Stimulated activated CD8-positive, alpha-beta memory T cell treated with anti-CD3 and anti-CD28 coated beads, Interleukin-7, amount 100 ng/mL, for 4 hours (primary cell): ENCODE data around the gene AFAP1.
A peak's percentile ranks its signal among the peaks of the same experiment; 100 is the strongest.

Experiments
- DNase-seq, 2 donors: peaks; one replicate each; pipeline ENCODE4 v3.0.0-alpha.2; 2020; ENCODE audit warnings: low read depth in 2 of 2

AFAP1 gene

DNA sequence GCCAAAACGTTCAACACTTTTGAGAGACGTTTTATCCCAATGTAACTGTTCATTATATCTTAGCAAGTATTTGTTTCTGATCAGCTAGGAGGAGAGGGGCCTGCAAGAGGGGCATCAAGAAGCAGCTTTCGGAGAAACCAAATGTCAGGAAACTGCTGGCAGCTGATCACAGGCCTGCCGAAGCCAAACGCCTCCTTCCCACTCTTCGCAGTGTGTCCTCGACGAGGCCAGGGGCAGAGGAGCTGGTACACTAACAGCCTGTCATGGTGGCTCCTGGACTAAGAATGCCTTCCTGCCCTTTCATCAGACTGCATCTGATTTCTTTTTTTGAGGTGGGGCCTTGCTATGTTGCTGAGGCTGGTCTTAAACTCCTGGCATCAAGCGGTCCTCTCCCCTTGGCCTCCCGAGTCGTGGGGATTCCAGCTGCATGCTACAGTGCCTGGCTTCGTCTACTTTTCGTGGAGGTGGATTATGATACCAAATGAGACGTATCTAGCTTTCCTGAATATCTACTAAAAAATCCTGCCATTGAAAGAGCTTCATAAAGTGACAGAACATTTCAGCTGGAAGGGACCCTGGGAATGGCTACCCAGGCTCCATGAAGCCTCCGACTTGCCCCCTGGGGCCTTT lies 134.8 kb downstream of the AFAP1 start:
- no peak for DNase-seq

DNA sequence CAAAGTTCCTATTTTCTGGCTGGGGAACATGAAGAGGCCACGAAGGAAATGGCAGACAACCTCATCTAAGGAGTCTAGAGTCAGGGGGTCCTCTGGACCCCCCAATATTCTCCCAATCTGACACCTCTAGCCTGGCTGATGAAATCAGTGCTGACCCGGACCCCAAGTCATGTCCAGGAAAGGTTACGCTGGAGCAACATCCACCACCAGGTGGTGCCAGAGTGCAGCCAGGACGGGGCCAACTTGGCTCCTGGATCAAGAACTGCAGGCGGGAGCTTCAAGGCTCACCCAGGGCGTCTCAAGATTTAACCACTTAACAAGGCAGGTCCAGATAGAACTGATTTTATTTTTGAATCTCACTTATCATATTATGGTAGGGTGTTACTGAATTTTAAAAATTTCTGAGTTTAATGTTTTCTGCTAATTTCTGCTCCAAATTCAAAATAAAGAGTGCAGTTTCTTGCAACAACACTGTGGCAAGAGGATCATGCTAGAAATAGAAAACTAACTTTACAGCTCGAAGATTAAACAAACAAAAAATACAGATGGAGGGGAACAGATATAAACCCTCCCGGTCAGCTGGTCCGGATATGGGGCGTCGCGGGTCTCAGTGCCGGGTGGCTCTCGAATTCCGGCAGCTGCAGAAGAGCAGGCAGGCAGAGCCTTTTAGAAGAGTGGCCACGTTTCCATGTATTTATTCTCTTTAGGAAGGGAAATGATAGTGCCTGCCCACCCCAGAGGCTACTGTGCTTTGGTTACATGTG lies 135.5 kb downstream of the AFAP1 start:
- peak; percentile 58 to 67 for DNase-seq

DNA sequence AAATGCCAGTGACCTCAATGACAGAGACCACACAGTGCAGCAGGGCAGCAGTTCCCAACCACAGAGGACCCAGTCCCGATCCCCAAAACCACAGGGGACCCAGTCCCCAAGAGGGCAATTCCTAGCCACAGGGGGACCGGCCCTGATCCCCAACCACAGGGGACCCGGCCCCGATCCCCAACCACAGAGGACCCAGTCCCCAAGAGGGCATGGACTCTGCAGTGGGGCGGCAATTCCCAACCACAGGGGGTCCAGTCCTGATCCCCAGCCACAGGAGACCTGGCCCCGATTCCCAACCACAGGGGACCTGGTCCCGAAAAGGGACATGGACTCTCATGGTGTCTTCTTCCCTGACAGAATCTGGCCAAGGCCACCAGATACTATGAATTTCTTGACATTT lies 136.3 kb downstream of the AFAP1 start:
- DNase-seq: no peak

DNA sequence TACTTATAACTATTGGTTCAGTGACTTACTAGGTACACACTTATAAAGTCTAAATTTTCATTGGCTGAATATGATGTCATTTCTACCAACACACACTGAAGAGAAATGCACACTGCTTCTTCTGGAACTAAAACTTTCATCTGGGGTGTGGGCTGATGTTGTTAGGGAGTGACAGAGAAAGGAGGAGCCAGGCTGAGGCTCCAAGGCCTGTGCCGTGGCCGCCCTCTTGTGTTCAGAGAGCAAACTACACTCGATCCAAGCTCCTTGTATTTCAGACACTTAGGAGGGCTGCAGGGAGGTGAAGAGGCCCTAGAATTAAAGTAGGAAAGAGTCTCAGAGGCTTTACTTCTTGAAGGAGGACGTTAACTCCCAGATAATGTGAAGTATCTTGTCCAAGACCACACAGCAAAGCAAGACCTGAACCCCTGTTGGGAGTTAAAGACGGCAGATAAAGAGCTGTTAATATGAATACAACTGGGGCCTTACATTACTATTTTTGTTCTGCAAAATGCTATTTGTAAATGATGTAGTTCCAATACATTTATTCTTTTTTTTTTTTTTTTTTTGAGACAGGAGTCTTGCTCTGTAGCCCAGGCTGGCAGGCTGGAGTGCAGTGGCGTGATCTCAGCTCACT lies 137.5 kb downstream of the AFAP1 start:
- DNase-seq: peak; percentile 55 to 73

DNA sequence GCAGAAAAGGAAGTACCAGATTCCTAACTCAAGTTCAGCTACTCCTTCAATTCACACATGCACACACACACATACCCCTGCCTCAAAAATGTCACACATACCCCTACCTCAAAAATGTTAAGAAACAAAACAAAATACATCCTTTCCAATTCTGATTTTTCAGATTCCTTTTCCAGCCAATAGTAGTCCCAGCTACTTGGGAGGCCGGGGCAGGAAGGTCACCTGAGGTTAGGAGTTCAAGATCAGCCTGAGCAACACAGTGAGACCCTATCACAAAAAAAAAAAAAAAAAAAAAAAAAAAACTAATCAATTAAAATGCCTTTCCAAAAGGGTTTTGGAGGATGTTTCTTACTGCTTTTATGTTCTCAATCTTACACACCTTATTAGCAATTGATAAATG lies 138.0 kb downstream of the AFAP1 start:
- DNase-seq: no peak

DNA sequence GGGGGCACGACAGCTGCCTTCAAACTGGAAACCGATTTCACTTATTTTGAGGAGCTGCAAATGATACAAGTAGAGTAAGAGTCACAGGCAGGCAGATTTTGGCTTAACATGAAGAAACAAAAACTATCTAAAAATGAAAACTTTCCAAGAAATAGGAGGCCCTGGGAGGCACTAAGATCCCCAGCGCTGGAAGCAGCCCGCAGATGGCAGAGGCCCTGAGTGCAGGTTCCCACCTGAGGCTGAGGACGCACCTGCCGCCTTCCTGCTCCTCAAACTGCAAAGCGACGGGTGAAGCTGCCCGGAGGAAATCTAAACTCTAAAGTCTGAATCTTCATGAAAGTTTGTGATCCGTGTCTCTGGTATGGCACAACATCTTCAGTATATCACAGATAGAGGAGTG lies 138.7 kb downstream of the AFAP1 start:
- DNase-seq: no peak

DNA sequence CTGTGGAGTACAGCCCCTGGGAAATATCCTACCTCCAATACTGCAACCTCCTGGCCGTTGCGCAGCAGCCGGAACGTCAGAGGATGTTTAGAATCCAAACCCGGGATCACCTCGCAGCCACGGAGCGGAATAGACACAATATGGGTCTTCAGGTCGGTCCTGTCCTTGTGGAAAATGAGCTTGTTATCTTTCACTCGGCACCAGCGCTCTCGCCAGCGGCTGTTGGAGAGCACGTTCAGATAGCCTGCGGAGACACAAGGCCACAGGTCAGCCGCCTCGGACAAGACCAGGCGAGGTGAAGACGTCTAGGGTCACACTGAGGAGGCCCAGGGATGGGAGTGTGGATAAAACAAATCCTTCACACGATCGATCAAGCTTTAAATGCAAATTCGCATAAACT lies 139.3 kb downstream of the AFAP1 start:
- DNase-seq: no peak

DNA sequence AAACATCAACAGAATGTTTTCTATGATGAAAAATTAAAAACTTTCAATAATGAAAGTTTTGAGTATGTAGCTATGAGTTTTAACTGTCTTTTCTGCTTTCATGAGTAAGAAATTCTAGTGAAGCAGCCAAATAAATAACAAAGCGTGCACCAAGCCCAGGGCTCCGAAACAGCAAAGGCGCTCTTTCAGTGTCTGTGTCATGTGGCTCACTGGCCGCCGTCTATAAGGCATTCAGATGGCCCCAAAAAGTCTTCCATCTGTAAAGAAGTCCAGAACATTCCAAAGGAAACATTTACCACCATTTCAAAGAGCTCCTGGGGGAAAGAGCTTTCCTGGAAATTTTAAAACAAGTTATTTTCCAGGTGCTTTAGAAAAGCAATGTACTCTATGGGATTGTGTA lies 139.9 kb downstream of the AFAP1 start:
- DNase-seq: no peak

DNA sequence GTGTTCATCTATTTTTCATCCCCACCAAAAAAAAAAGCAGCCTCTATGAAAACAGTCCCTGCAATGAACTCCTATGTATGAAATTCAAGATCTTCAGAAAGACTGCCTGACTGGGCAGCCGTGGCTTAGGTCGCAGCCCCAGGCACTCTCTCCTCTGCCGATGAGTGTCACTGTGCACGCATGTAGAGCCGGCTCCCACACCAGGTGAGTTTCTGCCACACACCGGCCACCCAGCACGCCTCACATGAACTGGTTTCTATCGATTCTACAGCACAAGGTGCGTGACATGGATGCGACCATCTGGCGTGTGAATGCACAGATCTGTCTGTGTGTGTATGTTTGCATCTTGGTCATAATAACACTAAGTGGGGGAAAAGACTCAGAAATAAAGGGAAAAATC lies 140.4 kb downstream of the AFAP1 start:
- DNase-seq: no peak

DNA sequence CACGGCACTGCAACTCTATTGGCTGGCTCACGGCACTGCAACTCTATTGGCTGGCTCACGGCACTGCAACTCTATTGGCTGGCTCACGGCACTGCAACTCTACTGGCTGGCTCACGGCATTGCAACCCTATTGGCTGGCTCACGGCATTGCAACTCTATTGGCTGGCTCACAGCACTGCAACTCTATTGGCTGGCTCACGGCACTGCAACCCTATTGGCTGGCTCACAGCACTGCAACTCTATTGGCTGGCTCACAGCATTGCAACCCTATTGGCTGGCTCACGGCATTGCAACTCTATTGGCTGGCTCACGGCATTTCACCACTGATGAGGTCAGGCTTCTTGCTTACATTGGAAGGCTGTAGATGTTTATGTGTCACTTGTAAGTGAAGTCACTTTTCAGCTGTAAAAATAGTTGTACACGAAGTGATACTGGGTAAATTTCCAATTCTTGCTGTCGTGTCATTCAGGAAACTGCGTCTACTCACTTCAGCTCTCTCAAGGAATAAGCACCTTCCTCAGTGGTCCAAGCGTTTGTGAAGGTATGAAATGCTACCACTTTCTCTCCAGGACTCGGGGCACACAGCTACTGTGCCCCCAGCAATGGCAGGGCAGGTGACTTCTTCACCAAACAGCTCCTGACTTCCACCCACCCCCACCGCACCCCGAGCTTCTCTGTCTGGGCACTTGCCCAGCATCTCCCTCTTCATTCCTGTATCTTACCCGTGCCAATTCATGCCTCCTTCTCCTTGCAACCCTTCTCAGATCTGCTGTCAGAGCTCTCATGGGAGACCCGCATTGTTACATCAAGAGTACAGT lies 141.3 kb downstream of the AFAP1 start:
- no peak for DNase-seq

DNA sequence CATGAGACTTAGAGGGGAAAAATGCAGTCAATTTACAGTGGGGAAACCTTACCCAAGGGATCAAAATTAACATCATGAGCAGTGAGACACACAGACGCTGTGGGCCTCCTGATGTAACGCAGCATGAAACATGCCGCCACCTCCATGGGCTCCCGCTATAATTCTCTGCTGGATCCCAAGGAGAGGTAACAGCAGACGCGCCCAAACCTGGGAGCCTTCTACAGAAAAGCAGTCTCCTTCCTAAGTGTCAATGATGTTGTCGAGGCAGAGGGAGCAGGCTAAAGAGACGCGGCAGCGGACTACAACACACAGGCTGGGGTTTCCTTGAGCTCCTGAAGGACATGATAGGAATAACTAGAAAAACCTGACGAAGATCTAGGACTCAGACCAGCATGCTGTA lies 142.3 kb downstream of the AFAP1 start:
- no peak for DNase-seq

DNA sequence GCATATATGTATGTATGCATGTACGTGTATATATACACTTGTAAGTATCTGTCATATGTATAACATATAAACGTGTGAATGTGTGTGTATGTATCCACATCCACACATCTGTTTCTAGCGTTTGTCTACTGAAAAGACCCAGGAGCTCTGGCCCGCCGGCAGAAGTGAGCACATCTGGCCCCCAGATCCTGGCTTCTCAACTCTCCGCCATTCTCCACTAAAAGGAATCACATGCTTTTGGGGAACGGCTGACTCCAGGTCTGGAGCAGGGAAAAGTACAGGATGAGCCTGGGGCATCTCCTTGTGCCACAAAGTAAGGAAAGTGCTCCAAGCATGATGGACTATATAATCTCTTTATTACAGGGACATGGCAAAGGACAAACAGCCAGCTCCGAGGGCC lies 143.7 kb downstream of the AFAP1 start:
- DNase-seq: no peak

DNA sequence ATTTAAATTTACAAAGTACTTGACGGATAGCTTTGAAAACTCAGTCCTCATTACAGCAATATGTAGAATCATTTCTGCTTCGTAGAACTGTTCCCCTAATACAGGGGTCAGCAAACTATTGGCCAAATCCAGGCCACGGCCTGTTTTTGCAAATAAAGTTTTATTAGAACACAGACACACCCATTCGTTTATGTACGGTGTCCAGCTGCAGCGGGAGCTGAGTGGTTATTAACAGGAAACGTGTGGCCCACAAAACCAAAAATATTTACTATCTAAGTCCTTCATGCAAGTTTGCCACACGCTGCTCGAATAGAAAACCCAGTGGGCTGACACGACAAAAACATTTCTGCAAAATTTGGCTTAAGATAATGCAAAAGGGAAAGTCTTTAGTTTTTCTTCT lies 146.5 kb downstream of the AFAP1 start:
- no peak for DNase-seq

DNA sequence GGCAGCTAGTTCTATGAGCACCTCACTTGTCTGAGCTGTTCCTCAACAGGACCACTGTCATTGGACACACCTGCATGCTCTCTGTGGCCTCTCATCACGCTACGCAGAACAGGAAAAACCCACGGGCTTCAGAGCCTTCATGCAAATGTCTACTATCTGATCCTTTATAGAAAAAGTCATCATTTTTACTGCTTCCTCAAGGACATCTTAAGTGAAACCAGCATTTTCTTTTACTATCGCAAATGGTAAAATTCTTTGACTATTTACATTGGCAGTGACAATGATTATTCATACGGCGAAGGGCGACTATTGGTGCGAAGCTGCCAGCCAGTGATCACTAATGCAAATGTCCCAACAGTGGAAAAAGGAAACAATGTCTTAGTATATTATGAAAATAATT lies 147.0 kb downstream of the AFAP1 start:
- DNase-seq: no peak

DNA sequence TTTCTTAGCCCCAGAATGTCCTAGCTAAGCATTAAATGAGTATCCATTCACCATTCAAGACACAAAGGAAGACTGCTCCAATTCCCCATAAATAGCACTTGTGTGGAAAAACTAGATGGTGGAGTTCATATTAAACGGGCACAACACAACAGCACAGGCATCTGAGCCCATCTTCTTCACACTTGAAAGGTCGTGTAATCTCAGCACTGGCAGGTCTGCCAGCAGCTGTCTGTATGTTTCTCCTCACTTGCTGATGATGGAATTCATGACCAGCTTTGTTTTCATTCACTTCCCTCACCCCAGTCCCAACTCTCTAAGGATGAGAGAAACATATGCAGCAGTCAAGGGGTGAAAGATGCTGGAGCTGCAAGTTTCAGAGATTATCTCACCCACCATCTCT lies 148.7 kb downstream of the AFAP1 start:
- no peak for DNase-seq

DNA sequence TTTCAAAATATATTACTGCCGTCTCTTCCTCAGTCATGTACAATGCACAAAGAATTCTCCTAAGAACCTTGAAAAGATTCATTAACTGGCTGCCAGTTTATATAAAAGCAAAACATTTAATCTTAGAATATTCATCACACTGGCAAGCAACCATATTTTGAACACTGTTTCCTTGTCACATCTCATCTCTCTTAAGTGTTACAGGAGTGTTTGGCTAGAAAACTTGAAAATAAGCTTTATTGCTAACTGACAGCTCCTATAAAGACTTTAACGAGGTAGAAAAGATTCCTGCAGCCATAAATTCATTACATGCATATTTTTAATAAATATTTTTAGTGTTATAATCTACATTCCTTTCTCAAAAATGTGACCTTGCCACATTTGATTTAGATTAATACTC lies 149.6 kb downstream of the AFAP1 start:
- DNase-seq: no peak

DNA sequence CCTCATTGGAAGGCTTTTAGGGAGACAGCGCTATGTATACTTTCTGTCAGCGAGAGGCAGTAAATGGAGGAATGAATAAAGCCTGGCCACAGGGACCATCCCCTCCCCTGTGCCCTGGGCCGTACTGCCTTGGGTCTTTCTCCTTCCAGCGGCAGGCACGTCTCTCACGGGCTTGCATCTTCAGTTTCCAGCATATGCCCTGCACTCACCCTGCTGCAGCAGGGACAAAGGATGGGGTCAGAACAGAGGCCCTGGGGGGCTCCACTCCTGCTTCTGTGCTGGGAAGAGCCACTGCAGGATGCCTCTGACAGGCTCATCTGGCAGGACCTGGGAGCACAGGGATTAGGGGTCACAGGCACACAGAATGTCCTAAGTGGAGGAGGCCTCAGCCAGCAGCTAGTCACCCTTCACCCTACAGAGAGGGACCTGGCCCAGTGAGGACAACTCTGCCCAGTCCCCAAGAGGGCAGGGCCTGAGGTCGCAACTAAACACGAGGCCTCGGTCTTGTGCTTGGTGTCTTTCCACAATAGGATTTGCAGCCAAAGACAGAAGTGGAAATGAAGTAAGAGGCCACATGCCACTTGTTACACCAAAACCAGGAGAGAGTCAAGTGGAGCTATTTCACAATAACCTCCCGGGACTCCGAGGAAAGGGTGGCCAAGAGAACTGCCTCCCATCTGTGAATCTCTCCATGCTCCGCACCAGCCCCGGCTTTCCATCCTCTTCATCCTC lies 150.8 kb downstream of the AFAP1 start:
- no peak for DNase-seq

DNA sequence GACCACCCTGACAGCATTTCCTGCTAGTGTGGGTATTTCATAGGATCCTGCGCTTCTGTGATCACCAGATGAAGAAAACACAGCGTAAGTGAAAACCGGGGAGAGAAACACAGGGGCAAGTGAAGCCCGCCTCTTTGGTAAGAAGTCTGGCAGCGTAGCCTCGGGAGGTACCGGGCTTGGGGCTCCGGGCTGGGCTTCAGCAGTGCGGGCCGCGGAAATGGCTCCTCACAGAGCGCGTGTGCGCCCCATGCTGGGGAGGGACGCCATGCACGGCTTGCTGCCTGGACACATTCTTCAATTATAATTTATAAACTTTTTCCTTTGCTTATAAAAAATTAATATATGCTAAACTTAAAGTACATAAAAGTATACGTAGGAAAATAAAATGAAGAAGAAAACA lies 151.5 kb downstream of the AFAP1 start:
- no peak for DNase-seq

DNA sequence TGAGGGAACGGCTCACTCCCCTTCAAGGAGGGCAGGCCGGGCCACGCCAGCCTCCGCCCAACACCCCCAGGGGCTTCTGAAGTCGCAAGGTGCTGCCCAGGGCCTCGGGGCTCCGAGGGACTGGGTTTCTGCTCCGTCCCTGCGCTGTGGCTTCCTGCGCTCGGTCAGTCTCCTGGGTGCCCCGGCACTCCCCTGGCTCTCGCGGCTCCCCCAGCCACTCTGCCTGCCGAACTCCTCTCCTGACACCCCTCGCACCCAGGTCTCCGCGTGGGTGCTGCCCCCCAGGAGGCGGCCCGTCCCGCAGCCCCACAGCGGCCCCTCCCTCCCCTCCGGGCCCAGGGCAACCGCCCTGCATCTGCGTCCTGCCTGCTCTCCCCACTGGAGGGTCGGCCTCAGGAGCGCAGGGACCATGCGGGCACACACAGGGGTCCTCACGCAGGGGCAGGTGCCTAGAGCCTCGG lies 151.9 kb downstream of the AFAP1 start:
- no peak for DNase-seq

DNA sequence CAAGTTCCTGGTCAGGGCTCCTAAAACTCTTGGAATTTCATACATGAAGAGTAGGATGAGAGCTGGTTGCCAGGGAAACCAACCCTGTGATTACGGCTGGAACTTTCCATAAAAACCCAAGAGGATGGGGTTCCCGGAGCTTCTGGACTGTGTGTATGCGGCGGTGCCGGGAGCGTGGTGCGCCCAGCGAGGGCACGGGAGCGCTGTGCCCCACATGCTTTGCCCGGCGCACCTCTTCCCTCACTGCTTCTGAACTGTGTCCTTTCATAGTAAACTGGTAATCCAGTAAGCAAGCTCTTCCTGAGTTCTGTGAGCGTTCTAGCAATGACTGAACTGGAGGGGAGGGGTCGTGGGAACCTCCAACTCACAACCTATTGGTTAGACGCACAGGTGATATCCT lies 152.6 kb downstream of the AFAP1 start:
- no peak for DNase-seq

DNA sequence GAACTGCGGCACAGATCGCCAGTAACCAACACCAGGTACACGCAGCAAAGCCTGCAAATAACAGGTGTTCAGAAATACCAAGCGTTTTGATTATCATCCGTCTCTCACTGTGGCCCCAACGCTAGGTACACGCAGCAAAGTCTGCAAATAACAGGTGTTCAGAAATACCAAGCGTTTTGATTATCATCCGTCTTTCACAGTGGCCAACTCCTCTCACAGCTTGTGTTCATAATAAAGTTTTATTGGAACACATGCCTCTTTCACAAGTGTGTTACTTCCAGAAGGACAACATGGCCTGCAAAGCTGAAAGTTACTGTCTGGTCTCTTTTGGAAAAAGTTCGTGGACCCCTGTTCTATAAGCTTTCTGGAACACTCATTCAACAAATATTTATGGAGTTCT lies 153.1 kb downstream of the AFAP1 start:
- DNase-seq: no peak

DNA sequence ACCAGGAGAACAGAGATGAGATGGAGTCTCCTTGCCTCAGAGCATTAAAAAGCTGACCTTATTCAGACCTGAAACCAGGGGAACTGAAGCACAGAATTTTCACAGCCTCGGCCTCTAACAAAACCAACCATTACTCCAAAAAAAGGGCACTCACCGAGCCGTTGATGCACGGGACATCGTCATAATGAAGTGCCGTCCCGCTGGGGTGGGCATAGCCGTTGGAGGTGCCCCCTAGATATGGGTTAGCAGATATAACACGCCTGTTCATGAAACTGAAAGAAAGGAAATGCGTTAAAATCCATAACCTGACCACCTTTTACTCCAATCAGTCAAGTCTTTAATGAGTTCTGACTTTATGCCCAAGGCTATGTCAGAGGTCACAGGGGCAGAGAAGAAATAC lies 153.6 kb downstream of the AFAP1 start:
- no peak for DNase-seq
